Middle frontal gyrus (tissue), 1 donor: ENCODE data around the gene ASB3.
"Not testable (repeated sequence)": the region's sequence is repeated elsewhere in the genome, so short reads cannot be mapped to it uniquely, and the experiment has no call there.

Experiments
- DNase-seq: peaks from one replicate; pipeline ENCODE4 v3.0.0-alpha.2; 2015; ENCODE audit warnings: low spot score; ENCODE audit errors: extremely low spot score

ASB3 gene

GRCh38 chr2:53787614-53788289 is 999 bp upstream of the ASB3 start:
- no peak for DNase-seq

- no peak for DNase-seq
Observed at GRCh38 chr2:53786352-53786704, 425 bp downstream of the ASB3 start.

- no peak for DNase-seq
Observed at GRCh38 chr2:53785366-53785765, 1.4 kb downstream of the ASB3 start.

- no peak for DNase-seq
Observed at GRCh38 chr2:53784436-53784835, 2.3 kb downstream of the ASB3 start.

- DNase-seq: no peak
Observed at GRCh38 chr2:53782676-53783075, 4.1 kb downstream of the ASB3 start.

GRCh38 chr2:53780056-53780455 is 6.7 kb downstream of the ASB3 start:
- no peak for DNase-seq

GRCh38 chr2:53778536-53779162 is 8.1 kb downstream of the ASB3 start:
- DNase-seq: no peak

- DNase-seq: no peak
Observed at GRCh38 chr2:53777134-53777533, 9.6 kb downstream of the ASB3 start.

GRCh38 chr2:53770264-53770663 is 16.5 kb downstream of the ASB3 start:
- no peak for DNase-seq

GRCh38 chr2:53769318-53769945 is 17.3 kb downstream of the ASB3 start:
- no peak for DNase-seq

- DNase-seq: no peak
Observed at GRCh38 chr2:53768242-53768542, 18.6 kb downstream of the ASB3 start.

- peak; percentile 60 for DNase-seq
Observed at GRCh38 chr2:53767405-53768241, 19.1 kb downstream of the ASB3 start, which contains the start of gene CHAC2. CHAC2 (plus strand) TSS chr2:53767804; CDS start chr2:53767887, 83 bp downstream.

GRCh38 chr2:53765767-53766166 is 21.0 kb downstream of the ASB3 start:
- DNase-seq: no peak

- not testable (repeated sequence) for DNase-seq
Observed at GRCh38 chr2:53757206-53757605, 29.5 kb downstream of the ASB3 start.

- no peak for DNase-seq
Observed at GRCh38 chr2:53756644-53757043, 30.1 kb downstream of the ASB3 start.

GRCh38 chr2:53755121-53755520 is 31.6 kb downstream of the ASB3 start:
- no peak for DNase-seq

GRCh38 chr2:53753041-53753440 is 33.7 kb downstream of the ASB3 start:
- DNase-seq: no peak

GRCh38 chr2:53752385-53752784 is 34.4 kb downstream of the ASB3 start:
- DNase-seq: no peak

- no peak for DNase-seq
Observed at GRCh38 chr2:53751728-53752127, 35.0 kb downstream of the ASB3 start.

- no peak for DNase-seq
Observed at GRCh38 chr2:53750041-53750768, 36.5 kb downstream of the ASB3 start.

- DNase-seq: no peak
Observed at GRCh38 chr2:53744395-53745065, 42.2 kb downstream of the ASB3 start.
